H1 (cell line): ENCODE results near the gene DUOXA1. TPM values are rescaled to one million over a fixed set of nuclear protein-coding genes. Genes with fewer than 3 reads are reported as not detected.

Source experiments
- CTCF ChIA-PET: fragments of 300-600 bp; sonication (Branson Sonifier 250); formaldehyde crosslinking; loops from one replicate; lab custom pipeline; 2021; ENCODE audit not compliant: partially characterized antibody; lab: Charles Lee
- POLR2A ChIA-PET: fragments of 300-600 bp; sonication (Branson Sonifier 250); formaldehyde crosslinking; loops from one replicate; lab custom pipeline; 2021; ENCODE audit warnings: inconsistent platforms; ENCODE audit not compliant: partially characterized antibody; lab: Charles Lee
- DNase-seq, 2 experiments: peaks; one replicate each; pipeline versions ENCODE4 v3.0.0 to v3.0.0-alpha.2; 2010 to 2022; ENCODE audit warnings: low spot score in 2 of 2, low read depth in 1 of 2, mixed read lengths in 1 of 2
- FAIRE-seq: peaks from 2 replicates; lab custom pipeline; 2011; peaks lifted over from hg19 to GRCh38; lab: Jason Lieb, UNC
- H2AFZ ChIP-seq: 2 replicates; pipeline ENCODE4 v1.8.1; 2012; ENCODE audit warnings: low read length, inconsistent platforms
- H2AK5ac ChIP-seq: 2 replicates; pipeline ENCODE4 v1.6.1; 2013; ENCODE audit warnings: low read depth, low read length
- H2BK120ac ChIP-seq: replicated peaks from 2 replicates; pipeline ENCODE3; 2013; ENCODE audit warnings: low read depth, low read length, inconsistent platforms
- H2BK12ac ChIP-seq: 2 replicates; pipeline ENCODE4 v1.6.1; 2013; ENCODE audit warnings: low read depth, low read length
- H2BK15ac ChIP-seq: 2 replicates; pipeline ENCODE4 v1.6.1; 2013; ENCODE audit warnings: low read length
- H2BK20ac ChIP-seq: 2 replicates; pipeline ENCODE4 v1.6.1; 2013; ENCODE audit warnings: low read length
- H2BK5ac ChIP-seq: 2 replicates; pipeline ENCODE4 v1.6.1; 2013; ENCODE audit warnings: low read depth, low read length
- H3K14ac ChIP-seq: 2 replicates; pipeline ENCODE4 v1.6.1; 2013; ENCODE audit warnings: inconsistent platforms; ENCODE audit not compliant: insufficient read length
- H3K18ac ChIP-seq: 2 replicates; pipeline ENCODE4 v1.6.1; 2013; ENCODE audit warnings: low read length; ENCODE audit errors: extremely low read depth
- H3K23ac ChIP-seq: 2 replicates; pipeline ENCODE4 v1.6.1; 2013; ENCODE audit warnings: inconsistent platforms; ENCODE audit not compliant: insufficient read length
- H3K23me2 ChIP-seq: 2 replicates; pipeline ENCODE4 v1.6.1; 2013; ENCODE audit warnings: low read depth, low read length
- H3K27ac ChIP-seq: 2 replicates; pipeline ENCODE4 v1.6.1; 2011; ENCODE audit warnings: low read depth, low read length, inconsistent platforms
- H3K27me3 ChIP-seq, 4 experiments: replicated peaks in 1 of 4; 1 replicate in 1 of 4; 2 replicates in 3 of 4; pipeline versions ENCODE4 v1.6.1 to v1.8.1; 2011 to 2013; ENCODE audit warnings: low read length in 3 of 4, mild to moderate bottlenecking in 3 of 4, inconsistent platforms in 2 of 4, mixed read lengths in 2 of 4, moderate library complexity in 1 of 4; ENCODE audit not compliant: control insufficient read depth in 3 of 4, insufficient read depth in 3 of 4; ENCODE audit errors: extremely low read depth in 1 of 4
- H3K36me3 ChIP-seq, 4 experiments: 2 replicates each; pipeline versions ENCODE4 v1.6.1 to v1.8.1; 2011 to 2013; ENCODE audit warnings: mild to moderate bottlenecking in 4 of 4, low read length in 3 of 4, moderate library complexity in 2 of 4, control low read depth in 1 of 4, inconsistent platforms in 1 of 4; ENCODE audit not compliant: insufficient read depth in 4 of 4, control insufficient read depth in 2 of 4
- H3K4ac ChIP-seq: replicated peaks from 2 replicates; pipeline ENCODE3; 2013; ENCODE audit warnings: low read length, low read depth, mixed read lengths, inconsistent platforms; ENCODE audit not compliant: insufficient read length
- H3K4me1 ChIP-seq, 4 experiments: replicated peaks in 1 of 4; 1 replicate in 1 of 4; 2 replicates in 3 of 4; pipeline versions ENCODE4 v1.6.1 to v1.8.1; 2011 to 2013; ENCODE audit warnings: low read length in 3 of 4, inconsistent platforms in 2 of 4, mixed read lengths in 1 of 4; ENCODE audit not compliant: insufficient read depth in 4 of 4, control insufficient read depth in 3 of 4
- H3K4me2 ChIP-seq, 2 experiments: 2 replicates each; pipeline versions ENCODE4 v1.6.1 to v1.8.1; 2011 to 2013; ENCODE audit warnings: low read depth in 2 of 2, low read length in 2 of 2, control low read depth in 1 of 2, inconsistent platforms in 1 of 2, mild to moderate bottlenecking in 1 of 2; ENCODE audit not compliant: insufficient read depth in 1 of 2
- H3K4me3 ChIP-seq, 4 experiments: fragments of 200-600, 300-600 bp in 1 of 4; sonication (generic), shearing (Covaris generic), sonication (Bioruptor Twin) in 1 of 4; 2 replicates each; pipeline versions ENCODE4 v1.5.1 to v1.8.1; 2011 to 2016; ENCODE audit warnings: low read length in 4 of 4, low read depth in 3 of 4, control low read depth in 2 of 4, inconsistent platforms in 2 of 4, mild to moderate bottlenecking in 2 of 4, mixed read lengths in 1 of 4, moderate library complexity in 1 of 4; ENCODE audit not compliant: insufficient read depth in 2 of 4; ENCODE audit errors: extremely low read depth in 1 of 4
- H3K56ac ChIP-seq: replicated peaks from 2 replicates; pipeline ENCODE3; 2013; ENCODE audit warnings: low read depth, mild to moderate bottlenecking, mixed read lengths, low read length, inconsistent platforms; ENCODE audit not compliant: insufficient read length
- H3K79me1 ChIP-seq: 2 replicates; pipeline ENCODE4 v1.6.1; 2013; ENCODE audit warnings: low read depth, low read length, control low read depth
- H3K79me2 ChIP-seq, 2 experiments: 2 replicates each; pipeline versions ENCODE4 v1.6.1 to v1.8.1; 2012 to 2013; ENCODE audit warnings: low read length in 2 of 2, mild to moderate bottlenecking in 2 of 2, inconsistent platforms in 1 of 2; ENCODE audit not compliant: insufficient read depth in 2 of 2, control insufficient read depth in 1 of 2
- H3K9ac ChIP-seq, 4 experiments: replicated peaks in 1 of 4; 1 replicate in 1 of 4; 2 replicates in 3 of 4; pipeline versions ENCODE4 v1.6.1 to v1.8.1; 2011 to 2013; ENCODE audit warnings: low read depth in 3 of 4, low read length in 3 of 4, control low read depth in 2 of 4, mild to moderate bottlenecking in 2 of 4, moderate library complexity in 2 of 4, inconsistent platforms in 1 of 4; ENCODE audit errors: extremely low read depth in 1 of 4
- H3K9me3 ChIP-seq, 2 experiments: 2 replicates each; pipeline versions ENCODE4 v1.6.1 to v1.8.1; 2012 to 2013; ENCODE audit warnings: mild to moderate bottlenecking in 2 of 2, moderate library complexity in 2 of 2, control low read depth in 1 of 2, inconsistent platforms in 1 of 2, low read depth in 1 of 2, low read length in 1 of 2, mixed read lengths in 1 of 2; ENCODE audit not compliant: insufficient read depth in 2 of 2
- H4K20me1 ChIP-seq, 2 experiments: replicated peaks in 1 of 2; 2 replicates each; pipeline versions ENCODE3 to v1.8.1; 2011 to 2013; ENCODE audit warnings: inconsistent platforms in 2 of 2, low read length in 2 of 2, mild to moderate bottlenecking in 1 of 2; ENCODE audit not compliant: insufficient read depth in 2 of 2, control insufficient read depth in 1 of 2
- H4K5ac ChIP-seq: 2 replicates; pipeline ENCODE4 v1.6.1; 2013; ENCODE audit warnings: low read length, low read depth, mixed read lengths, inconsistent platforms; ENCODE audit not compliant: insufficient read length
- H4K8ac ChIP-seq: 2 replicates; pipeline ENCODE4 v1.8.0; 2013; ENCODE audit warnings: mild to moderate bottlenecking, moderate library complexity, low read length, inconsistent platforms; ENCODE audit not compliant: insufficient read depth; ENCODE audit errors: extremely low read depth
- H4K91ac ChIP-seq: replicated peaks from 2 replicates; pipeline ENCODE3; 2013; ENCODE audit warnings: low read length, mixed read lengths, inconsistent platforms; ENCODE audit not compliant: insufficient read length
- BCL11A ChIP-seq, 2 experiments: IDR thresholded peaks; one replicate each; pipeline ENCODE4 v1.6.1; 2011; ENCODE audit warnings: low read depth in 2 of 2, low read length in 2 of 2, mild to moderate bottlenecking in 2 of 2
- CBX8 ChIP-seq: fragments of 300-800, 300-1000 bp; sonication (generic); IDR thresholded peaks from 2 replicates; pipeline ENCODE4 v1.7.1; 2016; ENCODE audit warnings: low read depth, low read length, borderline replicate concordance
- CHD1 ChIP-seq: IDR thresholded peaks from 2 replicates; pipeline ENCODE4 v1.6.1; 2012; ENCODE audit warnings: low read depth, low read length, improper control_type of control experiment
- EZH2 ChIP-seq: fragments of 200-600 bp; sonication (generic); IDR thresholded peaks from 2 replicates; pipeline ENCODE4 v1.7.1; 2012; ENCODE audit warnings: low read depth, mild to moderate bottlenecking, moderate library complexity, low read length, inconsistent platforms; ENCODE audit not compliant: severe bottlenecking
- GTF2F1 ChIP-seq: IDR thresholded peaks from 2 replicates; pipeline ENCODE4 v1.6.1; 2012; ENCODE audit warnings: low read depth, low read length, improper control_type of control experiment, borderline replicate concordance
- HDAC6 ChIP-seq: IDR thresholded peaks from one replicate; pipeline ENCODE4 v1.7.1; 2012; ENCODE audit warnings: low read depth, mild to moderate bottlenecking, inconsistent platforms, low read length, moderate library complexity
- JUND ChIP-seq: IDR thresholded peaks from 2 replicates; pipeline ENCODE4 v1.6.1; 2011; ENCODE audit warnings: mild to moderate bottlenecking, improper control_type of control experiment, low read length
- NRF1 ChIP-seq: IDR thresholded peaks from 2 replicates; pipeline ENCODE4 v1.6.1; 2011; ENCODE audit warnings: mild to moderate bottlenecking, low read depth, low read length, improper control_type of control experiment
- POLR2AphosphoS5 ChIP-seq: IDR thresholded peaks from 2 replicates; pipeline ENCODE4 v1.6.1; 2011; ENCODE audit warnings: low read depth, low read length
- RNF2 ChIP-seq: fragments of 200-900, 300-1000 bp; sonication (generic); IDR thresholded peaks from 2 replicates; pipeline ENCODE4 v1.7.1; 2016; ENCODE audit warnings: borderline replicate concordance, low read depth, mild to moderate bottlenecking, antibody characterized with exemption, low read length; ENCODE audit not compliant: poor library complexity, severe bottlenecking; ENCODE audit errors: missing control alignments
- SAP30 ChIP-seq: fragments of 300-600 bp; sonication (generic); IDR thresholded peaks from 2 replicates; pipeline ENCODE4 v1.7.1; 2012; ENCODE audit warnings: low read length, moderate library complexity, mild to moderate bottlenecking, inconsistent platforms; ENCODE audit not compliant: insufficient read depth, insufficient replicate concordance
- SP1 ChIP-seq: IDR thresholded peaks from 2 replicates; pipeline ENCODE4 v1.6.1; 2011; ENCODE audit warnings: low read depth, low read length
- TBP ChIP-seq: IDR thresholded peaks from 2 replicates; pipeline ENCODE4 v1.6.1; 2011; ENCODE audit warnings: low read depth, low read length, improper control_type of control experiment
- WGBS, 2 experiments: shearing (Covaris generic) in 1 of 2; methylation state at CpG; one replicate each; pipeline versions ENCODE4 v1.1.6 to v1.1.7; 2013 to 2015; ENCODE audit warnings: low lambda C conversion rate in 2 of 2, mixed read lengths in 2 of 2, inconsistent platforms in 1 of 2, low coverage in 1 of 2, missing lambda C conversion rate in 1 of 2; ENCODE audit not compliant: insufficient replicate concordance in 2 of 2, insufficient coverage in 1 of 2, insufficient read length in 1 of 2; ENCODE audit errors: extremely low coverage in 1 of 2, missing lambda C conversion rate in 1 of 2; 5-methylcytosine and 5-hydroxymethylcytosine counted together
- polyA plus RNA-seq, 7 experiments: library from polyadenylated mRNA; depleted of rRNA in 3 of 7; stranded (reverse) in 5 of 7; unstranded in 2 of 7; fragments of >200 nt in 5 of 7; fragments of 200-250 nt in 2 of 7; gene quantifications; 1 replicate in 5 of 7; 2 replicates in 1 of 7; 4 replicates in 1 of 7; pipeline versions ENCODE4 v1.2.1 to v1.2.3, GENCODE V29; 2011 to 2013; ENCODE audit warnings: missing spikeins in 2 of 7, mixed read lengths in 2 of 7
- total RNA-seq: library from RNA; stranded (reverse); fragmentation: NEBNext Ultra II Directional; extraction: Animal tissue kit (Norgen Biotek cat#: 25700); gene quantifications from 2 replicates; pipeline ENCODE4 v1.2.1, GENCODE V29; 2021

DUOXA1 gene
- total and polyA plus RNA-seq, 2 of the 8 experiments (the other 6 are each of a cell fraction or from before 2014, with no cell fraction given), result 0.18 TPM; not detected in 1

DNA sequence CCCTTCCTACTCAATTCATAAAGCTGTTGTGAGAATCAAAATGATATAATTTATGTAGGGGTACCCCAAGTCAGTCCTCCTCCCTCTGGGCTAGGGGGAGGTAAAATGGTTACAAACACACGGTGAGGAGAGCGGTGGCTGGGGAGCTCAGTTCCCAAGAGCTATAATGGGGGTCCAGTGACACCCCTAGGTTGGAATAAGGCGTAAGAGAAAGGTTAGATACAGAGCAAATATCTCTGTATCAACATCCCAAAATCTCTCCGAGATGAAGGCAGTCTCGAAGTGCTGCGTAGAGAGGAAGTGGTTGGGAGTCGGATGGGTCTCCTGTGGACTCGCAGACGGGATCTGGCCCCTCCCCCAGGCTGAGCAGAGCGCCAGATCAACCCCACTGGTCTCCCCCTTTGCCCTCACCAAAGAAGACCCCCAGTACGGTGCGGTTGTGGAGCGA is 17.5 kb downstream of the DUOXA1 start:
- ChIA-PET POLR2A (no interaction called here), CTCF (interaction anchor here (0.5 to 5.5 kb wide), 5 partner anchors 13 to 76 kb away, joined by 3 to 45 read pairs (median 6); partner anchors contain the start of genes DUOX1 and DUOXA1)
- Histone ChIP-seq H3K4me2 (peak overlapping the region; percentile 84 to 85), H2BK120ac (no peak overlapping the region), H4K5ac (no peak overlapping the region), H2BK20ac (0 out of 2 replicates have a peak overlapping the region, but pooled peaks have one; percentile 80), H3K56ac (no peak overlapping the region), H2BK15ac (no peak overlapping the region), H3K4me3 (peak overlapping the region; percentile 4 to 57 (median 25); a peak in 7 of 8 replicates), H2AFZ (no peak overlapping the region), H3K23me2 (peaks cover 6% of the 10 kb centered on the region; the same call in 1 of the 2 replicates), H3K27me3 (peaks cover 76 to 84% (median 81%) of the 10 kb centered on the region in 4 experiments), H2BK12ac (no peak overlapping the region), H3K36me3 (peaks cover 0 to 7% (median 0%) of the 10 kb centered on the region in 4 experiments; a peak in 1 of 8 replicates), H3K9ac (no peak overlapping the region), H3K4ac (no peak overlapping the region), H3K4me1 (peaks cover 0 to 31% (median 23%) of the 10 kb centered on the region in 4 experiments; a peak in 6 of 7 replicates), H4K91ac (no peak overlapping the region), H3K9me3 (no peaks in the 10 kb centered on the region; a peak in 1 of 4 replicates), H3K79me2 (no peaks in the 10 kb centered on the region), H3K27ac (no peak overlapping the region), H3K23ac (no peak overlapping the region), H3K14ac (no peak overlapping the region), H3K79me1 (no peaks in the 10 kb centered on the region), H3K18ac (peak overlapping the region; percentile 48; the same call in 1 of the 2 replicates), H2AK5ac (no peak overlapping the region), H4K20me1 (peaks cover 21 to 43% of the 10 kb centered on the region in 2 experiments), H4K8ac (peak overlapping the region; percentile 74; the same call in 1 of the 2 replicates), H2BK5ac (no peak overlapping the region)
- no peak for DNase-seq
- FAIRE-seq, result no peak
- 6% methylated on average over 13 of the region's 13 CpGs; no CpG with 5 or more reads in 1 of the 2 experiments for WGBS, 2 experiments
- no peak for TF ChIP-seq TBP
- TF ChIP-seq BCL11A (IDR thresholded peaks at IDR 0.05; ENCODE audit: low read depth in 2 of 2, low read length in 2 of 2), result no peak
- peak; percentile 25 for TF ChIP-seq RNF2
- TF ChIP-seq POLR2AphosphoS5, result no peak
- peak; percentile 83 for TF ChIP-seq EZH2
- TF ChIP-seq NRF1, result no peak
- no peak for TF ChIP-seq SAP30
- peak; percentile 22; the same call in 1 of the 2 replicates for TF ChIP-seq CBX8
- TF ChIP-seq SP1, result no peak
- TF ChIP-seq JUND, result no peak
- TF ChIP-seq CHD1, result no peak
- no peak for TF ChIP-seq HDAC6
- TF ChIP-seq GTF2F1, result no peak
